Spleen (tissue), 7 donors: ENCODE results near the gene GABBR1.

Experiments
- POLR2AphosphoS5 ChIP-seq, 3 donors: sonication (generic); formaldehyde crosslinking; IDR thresholded peaks; one replicate each; pipeline ENCODE4 v1.5.1; 2017; ENCODE audit warnings: antibody characterized with exemption in 3 of 3
- TF ChIP-seq, protein P1 (sequence below), 11 experiments: fragments of 200-600 bp in 7 of 11; fragments of 450-650 bp in 4 of 11; sonication (generic) in 4 of 11; IDR thresholded peaks in 8 of 11; conservative IDR thresholded peaks in 3 of 11; 1 replicate in 7 of 11; 2 replicates in 4 of 11; pipeline versions ENCODE4 v1.4.0 to v1.8.0; 2016 to 2021; ENCODE audit warnings: antibody characterized with exemption in 11 of 11, inconsistent platforms in 4 of 11, mild to moderate bottlenecking in 1 of 11
- donor health status: DM: no; HTN: no; CAD: no; lungs with moderate emphysema.
- donor health status: DM: no; HTN: no; CAD: no.
- donor health status: DM: no; HTN: no; CAD: no.

DNA sequence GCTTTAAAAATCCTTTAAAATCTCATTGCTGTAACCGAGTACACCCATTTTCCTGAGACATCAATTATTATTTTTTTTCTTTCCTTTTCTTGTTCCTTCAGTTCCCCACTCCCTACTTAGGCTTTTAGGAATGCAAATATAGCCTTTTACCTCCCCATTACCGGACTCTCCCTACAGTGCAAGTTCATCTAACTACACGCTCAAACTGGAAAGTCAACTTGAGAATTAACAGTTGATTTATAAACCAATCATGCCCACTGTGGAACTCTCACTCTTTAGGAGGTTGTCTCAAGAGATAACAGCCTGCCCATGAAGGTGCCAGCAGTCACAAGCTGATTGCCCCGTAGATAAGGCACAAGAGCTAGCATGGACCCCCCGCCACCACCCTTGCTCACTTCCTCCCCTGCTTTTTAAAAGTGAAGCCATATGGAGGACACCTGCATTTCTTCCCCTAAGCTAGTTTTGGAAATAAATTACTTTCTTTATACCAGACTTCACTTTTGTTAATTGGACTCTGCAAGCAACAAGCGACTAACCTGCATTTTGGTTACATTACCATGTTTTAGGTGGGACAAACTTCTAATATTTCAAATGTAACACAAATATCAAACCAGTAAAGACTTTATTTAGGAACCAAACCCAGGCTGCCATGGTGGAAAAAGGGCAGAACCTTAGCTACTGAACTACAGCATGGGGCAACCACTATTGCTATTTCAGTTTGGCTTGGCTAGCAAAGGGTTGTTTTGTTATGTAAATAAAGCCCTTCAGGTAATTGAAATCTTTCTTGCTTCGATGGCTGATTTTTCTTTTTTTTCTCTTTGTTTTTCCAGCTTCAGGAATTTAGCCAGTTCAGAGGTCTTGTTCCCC, 108.3 kb downstream of the GABBR1 start:
- TF ChIP-seq, protein P1, sequence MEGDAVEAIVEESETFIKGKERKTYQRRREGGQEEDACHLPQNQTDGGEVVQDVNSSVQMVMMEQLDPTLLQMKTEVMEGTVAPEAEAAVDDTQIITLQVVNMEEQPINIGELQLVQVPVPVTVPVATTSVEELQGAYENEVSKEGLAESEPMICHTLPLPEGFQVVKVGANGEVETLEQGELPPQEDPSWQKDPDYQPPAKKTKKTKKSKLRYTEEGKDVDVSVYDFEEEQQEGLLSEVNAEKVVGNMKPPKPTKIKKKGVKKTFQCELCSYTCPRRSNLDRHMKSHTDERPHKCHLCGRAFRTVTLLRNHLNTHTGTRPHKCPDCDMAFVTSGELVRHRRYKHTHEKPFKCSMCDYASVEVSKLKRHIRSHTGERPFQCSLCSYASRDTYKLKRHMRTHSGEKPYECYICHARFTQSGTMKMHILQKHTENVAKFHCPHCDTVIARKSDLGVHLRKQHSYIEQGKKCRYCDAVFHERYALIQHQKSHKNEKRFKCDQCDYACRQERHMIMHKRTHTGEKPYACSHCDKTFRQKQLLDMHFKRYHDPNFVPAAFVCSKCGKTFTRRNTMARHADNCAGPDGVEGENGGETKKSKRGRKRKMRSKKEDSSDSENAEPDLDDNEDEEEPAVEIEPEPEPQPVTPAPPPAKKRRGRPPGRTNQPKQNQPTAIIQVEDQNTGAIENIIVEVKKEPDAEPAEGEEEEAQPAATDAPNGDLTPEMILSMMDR (IDR thresholded peaks at IDR 0.05 in 8 of 11, conservative IDR thresholded peaks at IDR 0.05 in 3 of 11) = no peak
- no peak for TF ChIP-seq POLR2AphosphoS5 (IDR thresholded peaks at IDR 0.05)
